A549 (cell line): ENCODE data around the gene MAP2. TPM values are rescaled to one million over a fixed set of nuclear protein-coding genes. Genes with fewer than 3 reads are reported as not detected.
A peak's percentile ranks its signal among the peaks of the same experiment; 100 is the strongest.

Experiments
- ATAC-seq, 2 experiments: fragments of 200-7000 bp in 1 of 2; fragments of >200 bp in 1 of 2; cut with Nextera tagmentation in 1 of 2; cut with Tn5 transposase in 1 of 2; 3 replicates each; pipeline versions ENCODE4 v1.8.0 to v1.9.1; 2018 to 2020; ENCODE audit warnings: mild to moderate bottlenecking in 1 of 2, moderate library complexity in 1 of 2
- CTCF ChIA-PET: fragments of 300-600 bp; sonication (Branson Sonifier 250); formaldehyde crosslinking; extraction: SDS; loops from one replicate; lab custom pipeline; 2021; ENCODE audit warnings: antibody characterized with exemption, inconsistent platforms; lab: Yijun Ruan, JAX
- POLR2A ChIA-PET: fragments of 350-600 bp; formaldehyde crosslinking; extraction: SDS; loops from one replicate; lab custom pipeline; 2021; ENCODE audit warnings: antibody characterized with exemption, inconsistent platforms; lab: Yijun Ruan, JAX
- DNase-seq, 2 experiments: peaks; one replicate each; pipeline versions ENCODE4 v3.0.0 to v3.0.0-alpha.2; 2011 to 2016; ENCODE audit warnings: low read depth in 1 of 2, low spot score in 1 of 2
- FAIRE-seq: peaks from 2 replicates; lab custom pipeline; 2011; peaks lifted over from hg19 to GRCh38; lab: Jason Lieb, UNC
- H3K27ac ChIP-seq, 2 experiments: fragments of >200 bp; sonication (Bioruptor Twin); formaldehyde crosslinking; 3 replicates each; pipeline ENCODE4 v1.5.1; 2016 to 2017
- H3K4me1 ChIP-seq: fragments of >200 bp; sonication (Bioruptor Twin); formaldehyde crosslinking; 3 replicates; pipeline ENCODE4 v1.6.1; 2016
- H3K4me2 ChIP-seq: fragments of >200 bp; sonication (Bioruptor Twin); formaldehyde crosslinking; 3 replicates; pipeline ENCODE4 v1.6.1; 2016
- H3K4me3 ChIP-seq: fragments of >200 bp; sonication (Bioruptor Twin); formaldehyde crosslinking; 3 replicates; pipeline ENCODE4 v1.5.1; 2016
- H3K9me3 ChIP-seq: fragments of >200 bp; sonication (Bioruptor Twin); formaldehyde crosslinking; 3 replicates; pipeline ENCODE4 v1.6.1; 2016
- CEBPB ChIP-seq, 2 experiments: fragments of >200 bp in 1 of 2; sonication (Bioruptor Twin) in 1 of 2; formaldehyde crosslinking in 1 of 2; IDR thresholded peaks; 2 replicates each; pipeline ENCODE4 v1.6.1; 2012 to 2016
- CHD4 ChIP-seq: fragments of 200-600 bp; sonication (generic); IDR thresholded peaks from 2 replicates; pipeline ENCODE4 v1.6.1; 2016; ENCODE audit warnings: antibody characterized with exemption, mild to moderate bottlenecking, borderline replicate concordance
- EHF ChIP-seq: fragments of 250-450 bp; sonication (Bioruptor Pico); IDR thresholded peaks from 2 replicates; pipeline ENCODE4 v1.5.0; 2020; ENCODE audit warnings: mild to moderate bottlenecking
- EP300 ChIP-seq, 2 experiments: fragments of >200 bp; sonication (Bioruptor Twin); formaldehyde crosslinking; IDR thresholded peaks; 2 replicates in 1 of 2; 3 replicates in 1 of 2; pipeline ENCODE4 v1.6.1; 2016 to 2017
- FOSB ChIP-seq: fragments of 250-450 bp; sonication (Bioruptor Pico); IDR thresholded peaks from 2 replicates; pipeline ENCODE4 v1.5.0; 2020; ENCODE audit warnings: mild to moderate bottlenecking, moderate library complexity
- FOSL2 ChIP-seq, 2 experiments: fragments of 450-650 bp in 1 of 2; fragments of >200 bp in 1 of 2; sonication (Bioruptor Twin) in 1 of 2; formaldehyde crosslinking; IDR thresholded peaks; 2 replicates each; pipeline versions ENCODE4 v1.5.0 to v1.6.1; 2016 to 2020; ENCODE audit warnings: mild to moderate bottlenecking in 1 of 2, moderate library complexity in 1 of 2
- GATA3 ChIP-seq: IDR thresholded peaks from 2 replicates; pipeline ENCODE4 v1.6.1; 2012; ENCODE audit warnings: borderline replicate concordance
- HDAC2 ChIP-seq: fragments of 200-600 bp; sonication (generic); IDR thresholded peaks from 2 replicates; pipeline ENCODE4 v1.6.1; 2016
- HES2 ChIP-seq: fragments of >200 bp; sonication (Bioruptor Twin); formaldehyde crosslinking; IDR thresholded peaks from 2 replicates; pipeline ENCODE4 v1.6.1; 2016
- HOXA7 ChIP-seq: fragments of 250-450 bp; sonication (Bioruptor Pico); IDR thresholded peaks from 2 replicates; pipeline ENCODE4 v1.5.0; 2020; ENCODE audit warnings: mild to moderate bottlenecking, moderate library complexity
- HOXB13 ChIP-seq: fragments of 250-450 bp; sonication (Bioruptor Pico); IDR thresholded peaks from 2 replicates; pipeline ENCODE4 v1.5.0; 2020; ENCODE audit warnings: low read depth, mild to moderate bottlenecking, moderate library complexity
- JUN ChIP-seq, 2 experiments: fragments of >200 bp; sonication (Bioruptor Twin); formaldehyde crosslinking; IDR thresholded peaks; 2 replicates in 1 of 2; 3 replicates in 1 of 2; pipeline ENCODE4 v1.6.1; 2016 to 2017
- JUNB ChIP-seq: fragments of >200 bp; sonication (Bioruptor Twin); formaldehyde crosslinking; IDR thresholded peaks from 2 replicates; pipeline ENCODE4 v1.6.1; 2016
- MAFK ChIP-seq: fragments of 450-650 bp; IDR thresholded peaks from 2 replicates; pipeline ENCODE4 v1.6.1; 2014; ENCODE audit not compliant: partially characterized antibody
- MAZ ChIP-seq: fragments of 150-350 bp; IDR thresholded peaks from 2 replicates; pipeline ENCODE4 v1.6.1; 2014; ENCODE audit warnings: antibody characterized with exemption, low read depth, low read length, borderline replicate concordance
- NFE2L2 ChIP-seq: fragments of 150-350 bp; conservative IDR thresholded peaks from 2 replicates; pipeline ENCODE4 v1.6.1; 2014; ENCODE audit warnings: low read length
- POLR2AphosphoS2 ChIP-seq: conservative IDR thresholded peaks from 2 replicates; pipeline ENCODE4 v1.6.1; 2012; ENCODE audit warnings: low read length, improper control_type of control experiment, inconsistent platforms
- RARB ChIP-seq: fragments of 250-450 bp; sonication (Bioruptor Pico); IDR thresholded peaks from 2 replicates; pipeline ENCODE4 v1.8.0; 2021; ENCODE audit warnings: mild to moderate bottlenecking, moderate library complexity
- RCOR1 ChIP-seq: fragments of 150-350 bp; IDR thresholded peaks from 2 replicates; pipeline ENCODE4 v1.6.1; 2014; ENCODE audit warnings: antibody characterized with exemption, low read length, low read depth
- RFX5 ChIP-seq: fragments of 450-650 bp; IDR thresholded peaks from 2 replicates; pipeline ENCODE4 v1.7.1; 2014; ENCODE audit warnings: antibody characterized with exemption, mild to moderate bottlenecking, moderate library complexity
- SREBF2 ChIP-seq: fragments of 450-650 bp; IDR thresholded peaks from 2 replicates; pipeline ENCODE4 v1.6.1; 2014; ENCODE audit warnings: mild to moderate bottlenecking, moderate library complexity
- TP53 ChIP-seq: fragments of 250-450 bp; sonication (Bioruptor Pico); IDR thresholded peaks from 2 replicates; pipeline ENCODE4 v1.5.0; 2021; ENCODE audit warnings: mild to moderate bottlenecking, moderate library complexity
- USF2 ChIP-seq: fragments of 450-650 bp; IDR thresholded peaks from 2 replicates; pipeline ENCODE4 v1.6.1; 2014; ENCODE audit warnings: antibody characterized with exemption
- ZFP36 ChIP-seq: fragments of 450-650 bp; IDR thresholded peaks from 2 replicates; pipeline ENCODE4 v1.6.1; 2014; ENCODE audit warnings: borderline replicate concordance; ENCODE audit not compliant: partially characterized antibody
- WGBS: methylation state at CpG from one replicate; pipeline ENCODE4 v1.1.6; 2017; ENCODE audit errors: missing lambda C conversion rate; 5-methylcytosine and 5-hydroxymethylcytosine counted together
- polyA plus RNA-seq, 4 experiments: library from polyadenylated mRNA; depleted of rRNA in 3 of 4; stranded (reverse); fragments of >200 nt; fragmentation: RNase III in 1 of 4; extraction: RNeasy Plus Mini Kit Qiagen cat#74134 plus additional on column Dnase treatment in 1 of 4; gene quantifications; 2 replicates in 3 of 4; 3 replicates in 1 of 4; pipeline ENCODE4 v1.2.3, GENCODE V29; 2011 to 2017
- TF ChIP-seq, protein P1 (sequence below): fragments of 250-450 bp; sonication (Bioruptor Pico); IDR thresholded peaks from 2 replicates; pipeline ENCODE4 v1.5.0; 2021; ENCODE audit warnings: mild to moderate bottlenecking, moderate library complexity, borderline replicate concordance
- TF ChIP-seq, protein P2 (sequence below): fragments of >200 bp; sonication (Bioruptor Twin); formaldehyde crosslinking; IDR thresholded peaks from 3 replicates; pipeline ENCODE4 v1.6.1; 2016

The MAP2 gene
- polyA plus RNA-seq, 2 of the 4 experiments (the other 2 are of a cell fraction) = 0.53 to 1.8 TPM

- no peak; the same call in 1 of the 2 replicates for TF ChIP-seq HOXA7
- TF ChIP-seq FOSL2 (IDR thresholded peaks at IDR 0.05) = no peak
- TF ChIP-seq FOSL2 (CRISPR knock-in tag; IDR thresholded peaks at IDR 0.05) = peak; percentile 54
- no peak for TF ChIP-seq POLR2AphosphoS2
These were observed 48.4 kb downstream of the MAP2 start (continued) for GRCh38 chr2:209472112-209472832.

DNA sequence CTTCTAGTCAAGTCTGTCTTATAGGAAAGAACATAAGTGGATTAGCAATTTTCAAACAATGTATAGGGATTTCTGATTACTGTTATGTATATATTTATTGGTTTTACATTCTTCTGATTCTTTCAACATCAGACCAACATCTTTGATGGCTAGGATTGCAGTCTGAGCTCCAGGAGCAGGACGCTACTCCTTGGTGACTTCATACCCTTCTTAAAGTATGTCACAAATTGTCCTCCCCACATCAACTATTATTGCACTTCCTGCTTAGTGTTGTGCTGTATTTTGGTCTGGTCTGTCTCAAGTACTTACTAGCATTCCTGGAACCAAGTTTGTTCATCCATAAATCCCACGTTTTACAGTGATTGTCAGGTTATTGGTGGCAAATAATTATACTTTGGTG is 49.0 kb downstream of the MAP2 start:
- peaks cover 38% of the 10 kb centered on the region for H3K4me1 ChIP-seq
- no peak overlapping the region for H3K4me3 ChIP-seq
- WGBS = 19% methylated on average over 2 of the region's 2 CpGs
- CTCF ChIA-PET = interaction anchor here (1.0 kb wide), 1 partner anchor 48 kb away, joined by 5 read pairs; the partner anchor contains the start of gene MAP2
- FAIRE-seq = no peak
- H3K27ac ChIP-seq = peak overlapping the region; percentile 80 to 84
- ATAC-seq = peak in 1 of 2 experiments; percentile 66; a peak in 3 of 6 replicates
- TF ChIP-seq SREBF2 (no peak), MAFK (no peak)
- TF ChIP-seq, protein P1, sequence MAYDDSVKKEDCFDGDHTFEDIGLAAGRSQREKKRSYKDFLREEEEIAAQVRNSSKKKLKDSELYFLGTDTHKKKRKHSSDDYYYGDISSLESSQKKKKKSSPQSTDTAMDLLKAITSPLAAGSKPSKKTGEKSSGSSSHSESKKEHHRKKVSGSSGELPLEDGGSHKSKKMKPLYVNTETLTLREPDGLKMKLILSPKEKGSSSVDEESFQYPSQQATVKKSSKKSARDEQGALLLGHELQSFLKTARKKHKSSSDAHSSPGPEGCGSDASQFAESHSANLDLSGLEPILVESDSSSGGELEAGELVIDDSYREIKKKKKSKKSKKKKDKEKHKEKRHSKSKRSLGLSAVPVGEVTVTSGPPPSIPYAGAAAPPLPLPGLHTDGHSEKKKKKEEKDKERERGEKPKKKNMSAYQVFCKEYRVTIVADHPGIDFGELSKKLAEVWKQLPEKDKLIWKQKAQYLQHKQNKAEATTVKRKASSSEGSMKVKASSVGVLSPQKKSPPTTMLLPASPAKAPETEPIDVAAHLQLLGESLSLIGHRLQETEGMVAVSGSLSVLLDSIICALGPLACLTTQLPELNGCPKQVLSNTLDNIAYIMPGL (CRISPR knock-in tag) = no peak
- peak overlapping the region; percentile 58 for H3K4me2 ChIP-seq
- H3K9me3 ChIP-seq = no peaks in the 10 kb centered on the region
- POLR2A ChIA-PET = no interaction called here
- peak in 1 of 2 experiments; percentile 48 for DNase-seq

GRCh38 chr2:209473930-209474419 is 50.1 kb downstream of the MAP2 start:
- H3K27ac ChIP-seq = peak overlapping the region; percentile 54 to 80; a peak in 4 of 6 replicates
- H3K4me3 ChIP-seq = no peak overlapping the region
- ATAC-seq (peak; percentile 91 to 94), DNase-seq (peak; percentile 10 to 77), FAIRE-seq (no peak)
- WGBS = 27% methylated on average over 3 of the region's 3 CpGs
- CTCF ChIA-PET = no interaction called here
- H3K4me2 ChIP-seq = peak overlapping the region; percentile 58
- TF ChIP-seq JUNB (peak; percentile 88), CEBPB (IDR thresholded peaks at IDR 0.05) (peak; percentile 83 to 88; a peak in 3 of 4 replicates), EP300 (IDR thresholded peaks at IDR 0.05) (peak; percentile 45 to 66; a peak in 2 of 5 replicates), HOXA7 (no peak), NFE2L2 (no peak), SREBF2 (no peak), EHF (no peak), FOSL2 (IDR thresholded peaks at IDR 0.05) (peak; percentile 78), FOSL2 (CRISPR knock-in tag; IDR thresholded peaks at IDR 0.05) (peak; percentile 92), MAZ (no peak), HES2 (peak; percentile 76), JUN (IDR thresholded peaks at IDR 0.05) (peak; percentile 56 to 61; a peak in 3 of 5 replicates), GATA3 (peak; percentile 54; the same call in 1 of the 2 replicates), RFX5 (no peak)
- TF ChIP-seq, protein P2, sequence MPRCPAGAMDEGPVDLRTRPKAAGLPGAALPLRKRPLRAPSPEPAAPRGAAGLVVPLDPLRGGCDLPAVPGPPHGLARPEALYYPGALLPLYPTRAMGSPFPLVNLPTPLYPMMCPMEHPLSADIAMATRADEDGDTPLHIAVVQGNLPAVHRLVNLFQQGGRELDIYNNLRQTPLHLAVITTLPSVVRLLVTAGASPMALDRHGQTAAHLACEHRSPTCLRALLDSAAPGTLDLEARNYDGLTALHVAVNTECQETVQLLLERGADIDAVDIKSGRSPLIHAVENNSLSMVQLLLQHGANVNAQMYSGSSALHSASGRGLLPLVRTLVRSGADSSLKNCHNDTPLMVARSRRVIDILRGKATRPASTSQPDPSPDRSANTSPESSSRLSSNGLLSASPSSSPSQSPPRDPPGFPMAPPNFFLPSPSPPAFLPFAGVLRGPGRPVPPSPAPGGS = peak; percentile 60; the same call in 1 of the 3 replicates
- H3K9me3 ChIP-seq = no peaks in the 10 kb centered on the region
- H3K4me1 ChIP-seq = peaks cover 38% of the 10 kb centered on the region
- POLR2A ChIA-PET = no interaction called here

DNA sequence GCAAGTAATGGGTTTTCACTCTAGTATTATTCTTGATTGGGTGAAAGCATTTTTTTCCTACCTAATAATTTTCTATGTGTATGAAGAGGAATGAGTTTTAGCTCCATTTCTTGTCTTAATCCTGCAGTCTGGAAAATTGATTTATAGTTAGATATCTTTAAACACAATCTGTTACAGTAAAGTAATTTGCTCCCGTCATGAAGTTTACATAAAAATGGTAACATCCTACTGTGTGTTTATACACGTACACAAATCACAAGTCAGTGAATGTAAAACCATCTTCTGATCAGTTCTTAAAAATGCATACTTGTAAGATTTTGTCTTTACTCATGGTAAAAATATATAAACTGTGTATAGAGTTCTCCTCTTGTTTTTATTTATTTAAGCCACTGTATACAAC is 51.1 kb downstream of the MAP2 start:
- Histone ChIP-seq H3K27ac (peak overlapping the region in 1 of 2 experiments; percentile 59; a peak in 1 of 6 replicates), H3K9me3 (no peaks in the 10 kb centered on the region), H3K4me3 (no peak overlapping the region), H3K4me2 (no peak overlapping the region), H3K4me1 (peaks cover 38% of the 10 kb centered on the region)
- ChIA-PET CTCF (interaction anchor here (0.9 kb wide), 1 partner anchor 52 kb away, joined by 3 read pairs; no protein-coding TSS in a partner anchor), POLR2A (no interaction called here)
- 88% methylated on average over 2 of the region's 2 CpGs for WGBS
- ATAC-seq (no peak), DNase-seq (no peak), FAIRE-seq (no peak)
- TF ChIP-seq FOSB (CRISPR knock-in tag) (no peak), USF2 (no peak), TP53 (CRISPR knock-in tag) (no peak), CHD4 (no peak), RARB (no peak), HOXB13 (no peak), ZFP36 (no peak), RCOR1 (no peak), HDAC2 (no peak), MAFK (no peak)
- TF ChIP-seq, protein P1 (CRISPR knock-in tag) = no peak
